Left ventricle myocardium inferior (tissue), 1 donor: Measurements from ENCODE around the gene SSH2. TPM values are rescaled to one million over a fixed set of nuclear protein-coding genes. Genes with fewer than 3 reads are reported as not detected.
"Not testable (repeated sequence)": the region's sequence is repeated elsewhere in the genome, so short reads cannot be mapped to it uniquely, and the experiment has no call there.

Experiments used
- DNase-seq: peaks from one replicate; pipeline ENCODE4 v3.0.0-alpha.2; 2020
- H3K27ac ChIP-seq: fragments of 200-600 bp; replicated peaks from 2 replicates; pipeline ENCODE4 v1.8.0; 2021
- H3K27me3 ChIP-seq: fragments of 200-600 bp; 2 replicates; pipeline ENCODE4 v1.8.0; 2021; ENCODE audit warnings: low read depth
- H3K36me3 ChIP-seq: fragments of 200-600 bp; 2 replicates; pipeline ENCODE4 v1.8.0; 2021
- H3K4me1 ChIP-seq: fragments of 200-600 bp; 2 replicates; pipeline ENCODE4 v1.8.0; 2021
- H3K4me3 ChIP-seq: fragments of 200-600 bp; 2 replicates; pipeline ENCODE4 v1.8.0; 2021; ENCODE audit warnings: mild to moderate bottlenecking, moderate library complexity
- H3K9me3 ChIP-seq: fragments of 200-600 bp; replicated peaks from 2 replicates; pipeline ENCODE4 v1.8.0; 2021
- CTCF ChIP-seq: fragments of 200-600 bp; IDR thresholded peaks from 2 replicates; pipeline ENCODE4 v1.8.0; 2021; ENCODE audit warnings: antibody characterized with exemption, mild to moderate bottlenecking, borderline replicate concordance
- intact Hi-C: fragments of 100-400 bp; cut with micrococcal nuclease; formaldehyde crosslinking; loops from one replicate; pipeline ENCODE4 v1.11.0; 2022
- total RNA-seq: library from RNA; stranded (reverse); fragmentation: NEBNext Ultra II Directional; extraction: Animal tissue kit (Norgen Biotek cat#: 25700); gene quantifications from one replicate; pipeline ENCODE4 v1.2.1, GENCODE V29; 2021
- donor health status: DM: no; HTN: yes; CAD: no; lungs with severe emphysema.

The SSH2 gene
- total RNA-seq, 1 donor from 2014 or later: 28.6 TPM

GRCh38 chr17:29732209-29732608, 197.8 kb downstream of the SSH2 start:
- intact Hi-C loops: no loop called here
- no peak for TF ChIP-seq CTCF
- Histone ChIP-seq H3K4me3 (peak overlapping the region; percentile 39), H3K27me3 (no peaks in the 10 kb centered on the region), H3K27ac (peak overlapping the region; percentile 86), H3K4me1 (peaks cover 75% of the 10 kb centered on the region), H3K36me3 (no peaks in the 10 kb centered on the region), H3K9me3 (peaks cover 9% of the 10 kb centered on the region)
- no peak for DNase-seq

GRCh38 chr17:29731589-29731929, 198.5 kb downstream of the SSH2 start:
- no peak for DNase-seq
- intact Hi-C loops: no loop called here
- H3K36me3 ChIP-seq: no peaks in the 10 kb centered on the region
- no peak for TF ChIP-seq CTCF
- peaks cover 81% of the 10 kb centered on the region for H3K4me1 ChIP-seq
- peak overlapping the region; percentile 86 for H3K27ac ChIP-seq
- H3K9me3 ChIP-seq: peaks cover 9% of the 10 kb centered on the region
- no peaks in the 10 kb centered on the region for H3K27me3 ChIP-seq
- H3K4me3 ChIP-seq: no peak overlapping the region

- DNase-seq: no peak
- no peak for TF ChIP-seq CTCF
- H3K9me3 ChIP-seq: peaks cover 9% of the 10 kb centered on the region
- peaks cover 74% of the 10 kb centered on the region for H3K4me1 ChIP-seq
- intact Hi-C loops: no loop called here
- no peak overlapping the region for H3K4me3 ChIP-seq
- no peaks in the 10 kb centered on the region for H3K36me3 ChIP-seq
- H3K27me3 ChIP-seq: no peaks in the 10 kb centered on the region
- H3K27ac ChIP-seq: no peak overlapping the region
Measured at GRCh38 chr17:29728490-29728889, 201.5 kb downstream of the SSH2 start.

- Histone ChIP-seq H3K9me3 (peaks cover 9% of the 10 kb centered on the region), H3K27me3 (no peaks in the 10 kb centered on the region), H3K27ac (peak overlapping the region; percentile 73), H3K4me3 (no peak overlapping the region), H3K36me3 (no peaks in the 10 kb centered on the region), H3K4me1 (peaks cover 74% of the 10 kb centered on the region)
- intact Hi-C loops: no loop called here
- DNase-seq: no peak
- TF ChIP-seq CTCF: no peak
Measured at GRCh38 chr17:29726715-29727252, 203.2 kb downstream of the SSH2 start.

GRCh38 chr17:29725408-29725807, 204.6 kb downstream of the SSH2 start:
- Histone ChIP-seq H3K27ac (peak overlapping the region; percentile 73), H3K4me1 (peaks cover 74% of the 10 kb centered on the region)
- H3K4me3 ChIP-seq, intact Hi-C loops, H3K9me3 ChIP-seq, H3K27me3 ChIP-seq, H3K36me3 ChIP-seq, DNase-seq: not testable (repeated sequence)

GRCh38 chr17:29723278-29724047, 206.6 kb downstream of the SSH2 start:
- H3K36me3 ChIP-seq: no peaks in the 10 kb centered on the region
- H3K4me3 ChIP-seq: peak overlapping the region; percentile 46
- no peak for TF ChIP-seq CTCF
- H3K27me3 ChIP-seq: no peaks in the 10 kb centered on the region
- intact Hi-C loops: no loop called here
- H3K4me1 ChIP-seq: peaks cover 75% of the 10 kb centered on the region
- DNase-seq: no peak
- H3K9me3 ChIP-seq: peaks cover 3% of the 10 kb centered on the region
- peak overlapping the region; percentile 90 for H3K27ac ChIP-seq
